Activated naive CD4-positive, alpha-beta T cell treated with anti-CD3 and anti-CD28 coated beads, Interleukin-2, amount 50 U/mL, for 24 hours (primary cell): ENCODE measurements around the gene UBAP1.
A peak's percentile ranks its signal among the peaks of the same experiment; 100 is the strongest.
"Not testable (repeated sequence)": the region's sequence is repeated elsewhere in the genome, so short reads cannot be mapped to it uniquely, and the experiment has no call there.

Experiments used
- H3K27ac Mint-ChIP-seq: one replicate; pipeline ENCODE4 v1.8.0; 2021; ENCODE audit warnings: mild to moderate bottlenecking, mixed read lengths
- H3K27me3 Mint-ChIP-seq: one replicate; pipeline ENCODE4 v1.8.0; 2021; ENCODE audit warnings: mixed read lengths
- H3K36me3 Mint-ChIP-seq: one replicate; pipeline ENCODE4 v1.8.0; 2021; ENCODE audit warnings: mixed read lengths
- H3K4me1 Mint-ChIP-seq: one replicate; pipeline ENCODE4 v1.8.0; 2021; ENCODE audit warnings: mixed read lengths
- H3K4me3 Mint-ChIP-seq: one replicate; pipeline ENCODE4 v1.8.0; 2021; ENCODE audit warnings: mild to moderate bottlenecking, mixed read lengths
- H3K9me3 Mint-ChIP-seq: one replicate; pipeline ENCODE4 v1.8.0; 2021; ENCODE audit warnings: mixed read lengths

Gene UBAP1

DNA sequence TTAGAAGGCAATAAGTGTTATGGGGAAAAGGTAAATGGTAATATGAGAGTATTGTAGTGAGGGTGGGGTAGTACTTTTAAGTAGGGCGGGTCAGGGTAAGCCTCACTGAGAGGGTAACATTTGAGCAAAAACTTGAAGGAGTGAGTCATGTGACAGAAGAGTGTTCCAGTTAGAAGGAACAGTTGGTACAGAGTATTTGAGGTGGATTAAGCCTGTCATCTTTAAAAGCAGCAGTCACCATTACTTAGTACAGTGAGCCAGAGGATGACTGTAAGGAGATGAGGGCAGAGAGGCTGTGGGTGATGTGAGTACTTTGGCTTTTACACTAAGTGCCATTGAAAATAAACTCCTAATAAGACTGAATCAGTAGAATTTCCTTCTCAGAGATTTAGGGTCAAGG, 54.8 kb downstream of the UBAP1 start:
- H3K27ac Mint-ChIP-seq = peak overlapping the region; percentile 4
- H3K4me1 Mint-ChIP-seq = peaks cover 24% of the 10 kb centered on the region
- H3K9me3 Mint-ChIP-seq = no peaks in the 10 kb centered on the region
- no peaks in the 10 kb centered on the region for H3K27me3 Mint-ChIP-seq
- H3K4me3 Mint-ChIP-seq = no peak overlapping the region
- peaks cover 11% of the 10 kb centered on the region for H3K36me3 Mint-ChIP-seq

DNA sequence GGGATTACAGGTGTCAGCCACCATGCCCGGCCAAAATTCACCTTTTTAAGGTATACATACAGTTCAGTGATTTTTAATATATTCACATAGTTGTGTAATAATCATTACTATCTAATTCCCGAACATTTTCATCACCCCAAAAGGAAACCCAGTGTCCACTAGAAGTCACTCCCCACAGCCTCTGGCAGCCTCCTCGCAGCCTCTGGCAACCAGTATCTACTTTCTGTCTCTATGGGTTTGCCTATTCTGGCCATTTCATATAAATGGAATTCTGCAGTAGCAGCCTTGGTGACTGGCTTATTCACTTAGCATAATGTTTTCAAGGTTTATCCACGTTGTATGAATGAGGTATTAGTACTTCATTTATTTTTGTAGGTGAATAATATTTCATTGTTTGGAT, 59.0 kb downstream of the UBAP1 start:
- Mint-ChIP-seq H3K27ac (no peak overlapping the region), H3K4me1 (peaks cover 31% of the 10 kb centered on the region), H3K27me3 (no peaks in the 10 kb centered on the region), H3K36me3 (peaks cover 21% of the 10 kb centered on the region), H3K4me3 (no peak overlapping the region), H3K9me3 (no peaks in the 10 kb centered on the region)

DNA sequence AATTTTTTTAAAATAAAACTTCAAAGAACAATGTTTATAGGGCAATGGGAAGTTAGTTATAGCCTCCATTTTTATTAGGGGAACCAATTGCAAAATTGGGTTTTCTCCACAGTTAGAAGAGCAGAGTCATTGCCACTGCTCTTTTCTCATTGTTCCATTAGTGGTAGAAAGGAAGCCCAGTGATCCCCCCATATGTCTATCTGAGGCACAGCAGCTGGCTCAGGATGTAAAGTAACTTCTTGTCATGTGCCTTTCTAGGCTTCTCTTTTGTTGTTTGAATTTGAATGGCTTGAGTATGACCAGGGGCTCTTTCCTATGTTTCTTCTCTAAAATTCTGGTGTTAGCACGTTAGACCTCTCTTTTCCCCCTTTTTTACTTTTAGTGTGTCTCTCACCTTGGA, 61.2 kb downstream of the UBAP1 start:
- Mint-ChIP-seq H3K27ac (peak overlapping the region; percentile 8), H3K36me3 (peaks cover 23% of the 10 kb centered on the region), H3K9me3 (no peaks in the 10 kb centered on the region), H3K4me3 (no peak overlapping the region), H3K4me1 (peaks cover 38% of the 10 kb centered on the region), H3K27me3 (no peaks in the 10 kb centered on the region)

DNA sequence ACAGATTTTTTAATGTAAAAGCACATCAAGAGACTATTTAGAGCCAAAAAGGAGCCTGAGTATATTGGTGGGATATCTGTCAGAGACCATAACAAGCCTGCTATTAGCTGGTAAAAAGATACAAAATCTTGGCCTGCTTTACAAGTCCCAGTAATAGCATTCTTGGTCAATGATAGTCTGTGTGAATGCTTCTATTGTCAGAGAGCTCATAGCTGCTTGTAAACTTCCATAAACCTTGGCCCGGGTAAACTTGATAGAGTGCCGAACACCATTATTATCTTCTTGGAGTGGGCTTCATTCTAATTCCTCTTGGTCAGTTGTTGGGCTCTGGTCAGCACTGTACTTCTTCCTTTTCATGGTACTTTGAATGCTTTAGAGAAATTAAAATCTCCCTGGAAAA, 64.0 kb downstream of the UBAP1 start:
- Mint-ChIP-seq H3K9me3 (no peaks in the 10 kb centered on the region), H3K4me3 (no peak overlapping the region), H3K27me3 (no peaks in the 10 kb centered on the region), H3K4me1 (peaks cover 28% of the 10 kb centered on the region), H3K36me3 (peaks cover 15% of the 10 kb centered on the region), H3K27ac (no peak overlapping the region)

DNA sequence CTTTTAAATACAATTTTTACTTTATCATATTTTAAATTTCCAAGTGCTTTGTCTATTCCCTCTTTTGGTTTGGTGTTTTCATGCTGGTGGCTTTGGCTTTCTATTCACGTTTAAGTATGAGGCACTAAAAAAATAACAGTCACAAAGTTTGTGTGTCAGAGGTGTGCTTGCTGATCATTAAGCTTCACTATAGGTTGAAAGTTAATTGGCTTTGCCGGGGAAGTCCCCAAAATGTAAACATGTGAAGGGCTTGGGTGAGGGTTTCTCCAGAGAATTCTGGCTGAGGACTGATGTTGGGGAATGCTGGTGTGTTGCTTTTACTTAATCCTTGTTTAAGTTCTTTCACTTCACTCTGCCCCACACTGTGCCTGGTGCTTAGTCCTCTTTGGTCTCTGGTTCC, 66.4 kb downstream of the UBAP1 start:
- H3K4me3 Mint-ChIP-seq, H3K27me3 Mint-ChIP-seq, H3K36me3 Mint-ChIP-seq, H3K4me1 Mint-ChIP-seq, H3K27ac Mint-ChIP-seq, H3K9me3 Mint-ChIP-seq: not testable (repeated sequence)

DNA sequence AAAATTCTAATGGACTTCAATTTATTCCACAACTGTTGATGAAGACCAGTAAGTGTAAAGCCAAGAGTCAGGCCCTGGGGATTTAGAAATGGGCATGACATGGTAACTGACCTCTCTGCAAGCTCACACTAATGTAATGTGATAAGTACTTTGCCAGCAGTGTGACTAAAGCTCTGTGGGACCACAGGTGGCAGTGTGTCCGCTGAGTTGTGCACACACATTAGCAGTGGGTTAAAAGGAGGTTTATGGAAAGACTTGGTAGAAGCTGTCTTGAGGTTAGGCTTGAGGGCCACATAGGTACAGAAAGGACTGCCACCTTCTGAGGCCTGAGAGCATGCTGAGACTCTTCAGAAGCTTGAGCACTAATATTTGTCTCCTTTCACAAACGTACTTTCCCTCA, 67.6 kb downstream of the UBAP1 start:
- no peak overlapping the region for H3K4me3 Mint-ChIP-seq
- peaks cover 7% of the 10 kb centered on the region for H3K36me3 Mint-ChIP-seq
- peaks cover 7% of the 10 kb centered on the region for H3K4me1 Mint-ChIP-seq
- H3K27me3 Mint-ChIP-seq = no peaks in the 10 kb centered on the region
- no peaks in the 10 kb centered on the region for H3K9me3 Mint-ChIP-seq
- no peak overlapping the region for H3K27ac Mint-ChIP-seq

DNA sequence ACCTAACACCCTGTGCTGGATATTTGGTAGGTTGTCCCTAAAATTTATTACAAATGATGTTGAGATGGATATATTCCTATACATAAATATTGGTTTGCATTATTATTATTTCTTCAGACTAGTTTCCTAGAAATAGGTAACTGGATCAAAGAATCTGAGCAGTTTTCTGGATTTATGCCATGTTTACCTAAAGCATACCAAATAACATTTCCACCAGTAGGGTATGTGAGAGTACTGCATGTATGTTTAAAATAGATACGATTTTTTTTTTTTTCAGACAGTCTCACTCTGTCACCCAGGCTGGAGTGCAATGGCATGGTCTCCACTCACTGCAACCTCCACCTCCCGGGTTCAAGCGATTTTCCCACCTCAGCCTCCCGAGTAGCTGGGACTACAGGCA, 68.9 kb downstream of the UBAP1 start:
- not testable (repeated sequence) for H3K4me3 Mint-ChIP-seq, H3K27ac Mint-ChIP-seq, H3K9me3 Mint-ChIP-seq, H3K27me3 Mint-ChIP-seq, H3K4me1 Mint-ChIP-seq, H3K36me3 Mint-ChIP-seq

DNA sequence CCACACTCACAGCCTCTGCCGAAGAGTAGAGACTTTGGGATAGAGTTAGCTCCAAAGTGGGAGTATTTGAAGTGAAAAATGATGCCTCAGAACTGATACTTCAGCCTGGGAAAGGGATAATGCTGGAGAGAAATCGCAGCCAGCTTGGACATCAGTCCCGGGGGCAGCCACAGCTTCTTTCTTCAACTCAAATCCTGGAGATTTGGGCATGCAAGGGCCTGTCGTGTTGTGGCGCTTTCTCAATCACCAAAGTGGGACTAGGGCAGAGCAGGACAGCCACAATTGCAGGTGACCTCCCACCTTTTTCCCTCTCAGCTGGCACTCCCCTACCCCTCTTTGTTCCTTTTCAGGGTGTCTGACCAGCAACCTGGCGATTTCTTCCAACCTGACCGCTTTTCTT, 70.4 kb downstream of the UBAP1 start:
- Mint-ChIP-seq H3K27me3 (no peaks in the 10 kb centered on the region), H3K4me1 (no peaks in the 10 kb centered on the region), H3K9me3 (no peaks in the 10 kb centered on the region), H3K36me3 (peaks cover 1% of the 10 kb centered on the region), H3K4me3 (no peak overlapping the region), H3K27ac (no peak overlapping the region)

DNA sequence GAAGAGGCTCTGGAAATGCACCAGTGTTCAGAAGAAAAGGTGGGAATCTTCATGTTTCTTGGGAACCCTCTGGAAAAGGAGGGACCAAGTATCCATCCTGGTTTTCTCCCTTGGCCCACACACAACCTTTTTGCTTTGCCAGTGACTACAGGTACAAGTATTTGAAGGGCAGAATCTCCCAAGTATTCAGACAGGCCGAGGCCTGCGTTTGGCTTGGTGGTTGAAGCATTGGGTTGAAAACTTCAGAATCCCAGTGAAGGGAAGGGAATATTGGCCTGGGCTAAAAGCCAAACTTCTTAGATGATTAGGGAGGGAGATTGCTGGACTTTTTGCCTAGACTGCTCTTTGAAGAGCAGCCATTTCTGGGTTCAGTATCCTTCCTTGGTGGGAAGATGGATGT, 71.9 kb downstream of the UBAP1 start:
- Mint-ChIP-seq H3K9me3 (no peaks in the 10 kb centered on the region), H3K4me3 (no peak overlapping the region), H3K27me3 (no peaks in the 10 kb centered on the region), H3K4me1 (no peaks in the 10 kb centered on the region), H3K27ac (no peak overlapping the region), H3K36me3 (peaks cover 1% of the 10 kb centered on the region)

DNA sequence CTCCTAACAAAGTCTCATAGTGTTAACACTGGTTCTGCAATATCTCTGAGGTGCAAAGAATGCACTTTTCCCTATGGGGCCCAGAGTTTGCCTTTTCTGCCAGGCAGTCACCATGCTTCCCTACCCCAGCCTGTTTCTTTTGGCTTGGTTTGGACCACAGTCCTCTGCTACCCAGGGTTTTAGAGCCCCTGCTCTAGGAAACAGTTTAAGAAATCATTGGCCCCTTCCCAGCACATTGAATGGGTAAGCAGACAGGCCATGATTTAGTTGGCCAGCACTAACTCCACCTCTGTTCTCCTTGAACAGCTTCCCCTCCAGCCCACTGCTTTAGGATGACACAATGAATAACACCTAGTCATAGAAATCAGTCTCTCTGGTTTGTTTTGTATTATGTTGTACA, 73.2 kb downstream of the UBAP1 start:
- Mint-ChIP-seq H3K27ac (peak overlapping the region; percentile 62), H3K27me3 (no peaks in the 10 kb centered on the region), H3K4me3 (no peak overlapping the region), H3K36me3 (peaks cover 1% of the 10 kb centered on the region), H3K9me3 (no peaks in the 10 kb centered on the region), H3K4me1 (peaks cover 13% of the 10 kb centered on the region)

DNA sequence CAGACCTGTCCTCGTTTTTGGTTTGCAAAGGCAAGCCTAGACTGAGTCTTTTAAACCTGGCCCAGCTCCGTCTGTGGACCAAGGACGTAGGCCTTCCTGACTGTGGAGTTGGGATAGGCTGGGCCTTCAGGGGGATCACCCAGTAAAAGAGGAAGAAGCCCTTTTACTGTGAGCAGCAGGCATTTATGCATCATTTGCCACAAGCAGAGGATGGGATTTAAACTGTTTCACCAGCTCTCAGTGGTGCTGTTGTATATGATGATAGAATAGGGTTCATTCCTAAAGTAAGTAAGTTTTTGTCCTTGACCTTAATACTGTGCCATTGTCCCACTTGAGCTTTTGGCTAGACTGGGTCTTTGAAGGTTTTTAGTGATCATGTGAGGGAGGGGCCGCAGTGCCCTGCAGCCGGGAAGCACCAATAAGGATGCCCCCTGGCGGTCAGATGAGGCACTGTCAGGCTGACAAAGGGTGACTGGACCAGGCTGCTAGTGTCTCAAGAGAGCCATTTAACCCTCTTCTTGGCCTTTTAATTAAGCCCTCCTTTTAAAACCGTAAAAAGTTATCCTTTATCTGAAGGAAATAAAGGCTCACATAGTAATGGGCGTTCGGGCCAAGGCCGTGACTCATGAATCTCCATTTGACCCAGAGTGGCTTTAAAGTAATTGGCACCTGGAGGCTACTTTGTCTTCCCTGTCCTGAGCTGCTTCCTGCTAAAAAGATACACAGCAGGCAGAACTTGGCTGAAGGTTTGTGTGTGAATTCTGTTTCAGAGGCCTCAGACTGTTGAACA, 74.0 kb downstream of the UBAP1 start:
- peaks cover 1% of the 10 kb centered on the region for H3K36me3 Mint-ChIP-seq
- no peak overlapping the region for H3K4me3 Mint-ChIP-seq
- H3K4me1 Mint-ChIP-seq = peaks cover 18% of the 10 kb centered on the region
- no peaks in the 10 kb centered on the region for H3K9me3 Mint-ChIP-seq
- H3K27ac Mint-ChIP-seq = no peak overlapping the region
- no peaks in the 10 kb centered on the region for H3K27me3 Mint-ChIP-seq

DNA sequence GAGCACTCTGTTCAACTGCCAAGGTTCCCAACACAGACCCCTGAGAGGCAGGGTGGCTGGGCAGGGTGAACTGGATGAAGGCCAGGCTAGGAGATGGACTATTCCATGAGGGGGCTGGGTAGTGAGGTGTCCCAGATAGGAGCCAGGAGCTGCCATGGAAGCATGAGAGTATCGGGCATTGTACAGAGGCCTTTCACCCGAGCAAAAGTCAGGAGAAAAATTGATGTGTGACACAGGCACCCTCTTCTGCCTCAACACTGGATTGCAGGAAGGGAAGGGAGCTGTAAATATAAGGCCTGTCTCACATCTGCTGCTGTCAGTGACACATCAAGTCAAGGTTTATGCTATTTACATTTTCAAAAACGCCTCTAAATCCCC, 74.6 kb downstream of the UBAP1 start:
- Mint-ChIP-seq H3K27me3 (no peaks in the 10 kb centered on the region), H3K4me1 (peaks cover 18% of the 10 kb centered on the region), H3K36me3 (peaks cover 1% of the 10 kb centered on the region), H3K9me3 (no peaks in the 10 kb centered on the region), H3K27ac (no peak overlapping the region), H3K4me3 (no peak overlapping the region)

DNA sequence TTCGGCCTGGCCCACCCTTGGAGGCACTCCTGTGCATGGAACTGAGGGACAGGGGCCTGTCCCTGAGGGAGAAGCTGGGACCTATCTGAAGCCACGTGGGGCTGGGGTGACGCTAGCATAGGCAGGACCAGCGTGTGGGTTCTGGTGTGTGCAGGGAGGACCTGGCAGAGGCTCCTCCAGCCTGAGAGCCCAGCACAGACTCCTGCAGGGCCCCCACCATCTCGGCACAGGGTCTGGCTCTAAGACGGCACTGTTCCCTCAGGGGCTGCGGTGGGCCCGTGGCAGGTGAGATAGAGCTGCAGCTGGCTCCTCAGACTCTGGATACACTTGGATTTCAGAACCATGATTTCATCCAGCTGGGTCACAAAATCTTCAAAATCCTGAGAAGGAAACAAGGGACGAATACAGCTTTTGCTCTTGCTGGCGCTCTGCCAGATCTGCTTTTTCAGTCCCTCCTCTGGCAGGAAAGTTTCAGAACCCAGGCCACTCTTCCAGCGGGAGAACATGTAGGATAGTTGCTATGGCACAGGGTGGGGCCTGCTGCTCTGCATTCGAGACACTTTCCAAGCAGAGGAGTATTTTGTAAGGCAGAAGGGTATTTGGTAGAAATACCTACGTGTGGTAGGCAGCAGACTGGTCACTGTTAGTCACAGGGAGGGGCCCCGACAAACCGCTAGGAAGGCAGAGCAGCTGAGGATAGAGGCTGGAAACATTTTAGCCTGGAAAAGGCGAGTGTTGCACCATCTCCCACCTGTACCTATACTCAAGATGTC, 75.5 kb downstream of the UBAP1 start:
- H3K4me1 Mint-ChIP-seq = peaks cover 18% of the 10 kb centered on the region
- peaks cover 1% of the 10 kb centered on the region for H3K36me3 Mint-ChIP-seq
- H3K4me3 Mint-ChIP-seq = no peak overlapping the region
- no peaks in the 10 kb centered on the region for H3K27me3 Mint-ChIP-seq
- H3K9me3 Mint-ChIP-seq = no peaks in the 10 kb centered on the region
- peak overlapping the region; percentile 6 for H3K27ac Mint-ChIP-seq

DNA sequence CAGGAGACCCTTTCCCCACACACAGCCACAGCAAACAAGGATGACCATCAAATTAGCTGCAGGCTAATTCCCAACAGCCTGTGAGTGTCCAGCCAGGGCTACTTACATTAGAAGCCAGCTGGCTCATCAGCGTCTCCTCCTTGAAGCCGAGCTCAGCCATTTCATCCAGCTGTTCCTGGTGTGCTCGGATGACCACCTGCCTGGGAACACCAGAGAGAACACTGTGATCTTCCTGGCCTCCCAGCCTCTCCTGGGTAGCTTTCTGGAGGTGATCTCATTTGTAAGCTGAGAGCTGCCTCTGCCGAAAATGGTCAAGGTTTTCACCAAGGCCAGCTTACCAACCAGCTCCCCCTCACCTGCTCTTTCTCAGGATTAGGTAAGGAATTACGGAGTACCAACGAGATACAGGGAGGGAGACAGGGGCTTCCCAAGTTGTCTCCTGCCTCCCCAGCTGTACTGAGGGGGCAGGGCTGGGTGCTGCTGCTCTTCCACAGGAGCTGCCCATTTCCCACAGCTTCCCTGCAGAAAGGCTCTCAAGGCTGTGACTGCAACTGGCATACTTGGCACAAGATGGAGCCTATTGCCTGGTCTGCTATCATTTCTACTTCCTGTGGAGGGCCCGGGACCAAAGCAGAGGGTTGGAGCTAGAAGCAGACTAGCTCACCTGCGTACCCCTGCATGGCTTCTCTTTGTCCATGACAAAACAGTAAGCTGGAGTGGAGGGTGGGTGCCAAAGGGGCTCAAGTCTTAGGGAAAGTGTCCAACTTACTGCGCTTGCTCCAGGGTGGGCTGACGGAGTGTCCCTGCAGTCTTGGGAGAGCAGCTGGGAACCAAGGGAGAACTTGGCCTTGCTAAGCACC, 76.4 kb downstream of the UBAP1 start:
- Mint-ChIP-seq H3K36me3 (no peaks in the 10 kb centered on the region), H3K27me3 (no peaks in the 10 kb centered on the region), H3K4me1 (peaks cover 18% of the 10 kb centered on the region), H3K27ac (no peak overlapping the region), H3K4me3 (no peak overlapping the region), H3K9me3 (no peaks in the 10 kb centered on the region)

DNA sequence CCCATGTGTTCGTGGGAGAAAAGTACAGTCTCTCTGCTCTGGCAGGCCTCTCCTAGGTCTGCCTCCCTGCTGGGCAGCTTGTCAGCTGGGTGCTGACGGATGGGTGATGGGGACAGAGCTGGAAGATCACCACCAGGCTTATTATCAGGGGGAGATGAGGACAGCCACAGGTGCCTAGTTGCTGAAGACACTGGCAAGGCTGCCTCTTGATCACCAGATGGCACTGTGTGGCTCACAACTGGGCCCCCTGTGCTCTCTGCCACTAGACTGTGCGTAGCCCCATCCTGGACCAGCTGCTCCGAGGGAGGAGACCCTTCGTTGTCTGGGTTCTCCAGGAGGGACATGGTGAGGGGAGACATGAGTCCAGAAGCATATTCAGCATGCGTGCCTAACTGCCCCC, 77.3 kb downstream of the UBAP1 start:
- H3K4me3 Mint-ChIP-seq = no peak overlapping the region
- no peaks in the 10 kb centered on the region for H3K36me3 Mint-ChIP-seq
- H3K27ac Mint-ChIP-seq = no peak overlapping the region
- H3K27me3 Mint-ChIP-seq = no peaks in the 10 kb centered on the region
- H3K9me3 Mint-ChIP-seq = no peaks in the 10 kb centered on the region
- H3K4me1 Mint-ChIP-seq = peaks cover 18% of the 10 kb centered on the region
